ENCODE results near the gene AFF3.
"Not testable (repeated sequence)": the region's sequence is repeated elsewhere in the genome, so short reads cannot be mapped to it uniquely, and the experiment has no call there.

Gene AFF3

GRCh38 chr2:99735753-99736152 is 406.6 kb downstream of the AFF3 start:
- no peak overlapping the region for H3K27ac ChIP-seq
- no peak for TF ChIP-seq ZFX (IDR thresholded peaks at IDR 0.05; ENCODE audit: borderline replicate concordance)
- TF ChIP-seq CTCF (IDR thresholded peaks at IDR 0.05): no peak

DNA sequence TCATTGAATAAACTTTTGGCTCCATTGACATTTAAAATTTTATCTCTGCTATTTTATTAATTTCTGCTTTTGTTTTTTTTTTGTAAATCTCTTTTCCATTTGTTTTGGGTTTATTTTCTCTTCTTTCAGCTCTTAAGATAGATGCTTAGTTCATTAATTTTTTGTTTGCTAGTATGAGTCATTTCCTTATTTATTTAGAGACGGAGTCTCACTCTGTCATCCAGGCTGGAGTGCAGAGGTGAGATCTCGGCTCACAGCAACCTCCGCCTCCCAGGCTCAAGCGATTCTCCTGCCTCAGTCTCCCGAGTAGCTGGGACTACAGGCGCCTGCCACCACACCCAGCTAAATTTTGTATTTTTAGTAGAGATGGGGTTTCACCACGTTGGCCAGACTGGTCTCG is 407.1 kb downstream of the AFF3 start:
- not testable (repeated sequence) for H3K27ac ChIP-seq

DNA sequence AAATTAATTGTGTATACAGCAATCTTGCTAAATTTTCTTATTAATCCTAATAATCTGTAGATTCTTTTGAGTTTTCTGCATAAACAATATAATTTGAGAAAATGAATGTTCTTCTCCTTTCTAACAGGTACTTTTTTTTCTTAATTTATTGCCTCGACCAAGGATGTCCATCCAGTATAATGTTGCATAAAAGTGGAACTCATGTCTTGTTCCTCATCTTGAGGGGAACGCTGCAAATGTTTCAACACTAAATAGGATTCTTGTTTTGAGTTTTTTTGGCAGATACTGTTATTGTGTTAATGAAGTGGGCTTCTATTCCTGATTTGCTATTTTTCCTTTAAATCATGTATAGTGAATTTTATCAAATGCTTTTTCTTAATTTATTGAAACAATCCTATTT is 408.2 kb downstream of the AFF3 start:
- H3K27ac ChIP-seq: no peak overlapping the region
- TF ChIP-seq ZFX (IDR thresholded peaks at IDR 0.05; ENCODE audit: borderline replicate concordance) (no peak), CTCF (IDR thresholded peaks at IDR 0.05) (no peak)

- TF ChIP-seq ZFX (IDR thresholded peaks at IDR 0.05; ENCODE audit: borderline replicate concordance) (no peak), CTCF (IDR thresholded peaks at IDR 0.05) (no peak)
- no peak overlapping the region; the same call in 1 of the 2 replicates for H3K27ac ChIP-seq
Observed at GRCh38 chr2:99729104-99730025, 413.0 kb downstream of the AFF3 start.

DNA sequence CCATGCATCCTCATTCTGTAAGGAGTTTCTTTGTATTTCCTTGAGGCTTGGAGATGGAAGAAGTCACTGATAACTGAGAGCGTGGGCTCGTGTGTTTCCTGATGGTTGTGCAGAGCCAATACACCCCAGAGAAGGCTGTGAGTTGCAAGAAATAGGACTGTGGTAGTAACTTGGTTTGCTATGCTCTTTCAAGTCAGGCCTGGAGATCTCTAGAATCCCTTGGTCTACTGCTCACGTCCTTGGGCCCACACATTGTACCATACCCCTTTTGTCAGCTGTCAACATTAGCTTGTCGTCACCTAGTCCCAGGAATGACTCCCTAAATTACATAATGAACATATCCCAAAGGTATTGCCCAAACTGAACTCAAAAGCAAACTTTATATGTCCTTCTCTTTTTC is 414.2 kb downstream of the AFF3 start:
- no peak overlapping the region for H3K27ac ChIP-seq
- TF ChIP-seq ZFX (IDR thresholded peaks at IDR 0.05; ENCODE audit: borderline replicate concordance) (no peak), CTCF (IDR thresholded peaks at IDR 0.05) (no peak)

- H3K27ac ChIP-seq: peak overlapping the region; percentile 12; the same call in 1 of the 2 replicates
- no peak for TF ChIP-seq ZFX (IDR thresholded peaks at IDR 0.05; ENCODE audit: borderline replicate concordance)
- no peak for TF ChIP-seq CTCF (IDR thresholded peaks at IDR 0.05)
Observed at GRCh38 chr2:99727199-99727598, 415.2 kb downstream of the AFF3 start.

- TF ChIP-seq CTCF (IDR thresholded peaks at IDR 0.05) (no peak), ZFX (IDR thresholded peaks at IDR 0.05; ENCODE audit: borderline replicate concordance) (no peak)
- no peak overlapping the region for H3K27ac ChIP-seq
Observed at GRCh38 chr2:99726691-99727090, 415.7 kb downstream of the AFF3 start.

Measured in 22Rv1 (cell line).